SHP77 treated with DMSO at 0.1 percent for 48 hours (cell line): ENCODE results near the gene CA6.
"Not testable (repeated sequence)": the region's sequence is repeated elsewhere in the genome, so short reads cannot be mapped to it uniquely, and the experiment has no call there.

ENCODE experiments used
- DNase-seq: peaks from one replicate; lab custom pipeline; 2025; lab: John Stamatoyannopoulos, UW

CA6 gene

DNA sequence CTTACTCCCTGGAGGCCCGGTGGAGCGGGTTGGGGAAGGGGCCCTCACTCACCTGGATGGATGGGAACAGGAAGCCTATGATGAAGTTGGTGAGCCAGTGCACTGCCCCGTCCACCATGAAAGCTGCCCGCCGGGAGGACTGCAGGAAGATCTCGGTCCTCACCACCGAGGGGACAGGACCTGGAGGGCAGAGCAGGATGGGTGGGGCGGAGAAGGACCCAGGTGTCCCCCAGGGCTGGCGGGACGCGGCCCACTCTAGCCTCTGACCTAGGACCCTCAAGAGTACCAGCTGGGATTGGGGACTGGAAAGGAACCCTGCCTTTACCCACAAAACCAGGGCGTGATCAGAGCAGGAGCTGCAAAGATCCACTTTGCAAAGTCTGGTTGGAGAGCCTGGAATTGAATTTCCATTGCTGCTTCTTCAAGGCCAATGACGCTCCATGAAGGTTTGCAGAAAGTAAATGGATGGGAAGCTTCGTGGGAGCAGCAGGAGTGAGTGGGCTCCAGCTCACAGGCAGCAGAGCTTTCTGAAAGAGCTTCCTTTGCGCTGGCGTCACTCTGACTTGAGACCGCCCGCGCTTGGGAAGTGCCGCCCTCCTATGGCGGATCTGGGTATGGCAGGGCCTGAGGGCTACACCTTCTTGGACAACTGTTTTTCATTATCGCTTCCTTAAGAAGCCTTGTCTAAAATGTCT lies 59.2 kb downstream of the CA6 start:
- no peak for DNase-seq

DNA sequence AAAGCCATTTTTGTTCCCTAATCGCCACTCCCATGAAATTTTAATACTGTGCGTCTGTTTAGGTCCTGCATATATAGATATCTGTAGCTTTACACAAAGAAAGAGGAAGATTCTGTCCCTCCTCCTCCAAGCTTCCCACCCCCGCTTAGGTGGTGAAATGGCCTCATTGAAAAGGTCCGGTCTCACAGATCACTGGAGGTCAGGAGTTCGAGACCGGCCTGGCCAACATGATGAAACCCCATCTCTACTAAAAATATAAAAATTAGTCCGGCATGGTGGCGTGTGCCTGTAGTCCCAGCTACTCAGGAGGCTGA lies 59.7 kb downstream of the CA6 start:
- no peak for DNase-seq

DNA sequence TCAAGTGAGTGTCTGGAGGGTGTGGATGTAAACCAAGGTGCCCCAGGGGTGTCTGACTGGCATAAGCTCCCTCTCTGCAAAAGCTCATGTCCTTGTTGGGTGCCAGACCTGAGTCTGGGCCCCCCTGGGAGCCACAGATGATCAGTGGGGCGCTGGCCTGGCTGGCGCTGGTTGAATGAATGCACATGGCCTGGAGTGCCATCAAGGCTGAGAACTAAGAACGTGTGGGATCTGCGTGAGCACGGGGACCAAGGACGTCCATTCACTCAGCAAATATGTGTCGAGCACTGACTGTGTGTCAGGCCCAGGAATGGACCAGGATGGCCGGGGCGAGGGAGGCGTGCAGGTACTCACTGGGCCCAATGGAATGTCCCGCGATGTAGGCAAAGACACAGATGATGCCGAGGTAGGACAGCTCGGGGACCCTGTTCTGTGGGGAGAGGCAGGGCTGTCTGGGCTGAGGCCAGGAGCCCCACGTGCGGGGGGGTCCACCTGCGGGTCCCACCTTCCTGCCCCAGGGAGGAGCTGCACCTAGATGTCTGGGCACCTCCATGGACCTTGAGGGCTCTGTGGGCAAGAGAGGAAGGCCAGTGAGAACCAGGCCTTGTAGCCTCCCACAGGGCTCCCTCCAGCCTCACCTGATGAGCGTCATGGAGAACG lies 61.4 kb downstream of the CA6 start:
- no peak for DNase-seq

DNA sequence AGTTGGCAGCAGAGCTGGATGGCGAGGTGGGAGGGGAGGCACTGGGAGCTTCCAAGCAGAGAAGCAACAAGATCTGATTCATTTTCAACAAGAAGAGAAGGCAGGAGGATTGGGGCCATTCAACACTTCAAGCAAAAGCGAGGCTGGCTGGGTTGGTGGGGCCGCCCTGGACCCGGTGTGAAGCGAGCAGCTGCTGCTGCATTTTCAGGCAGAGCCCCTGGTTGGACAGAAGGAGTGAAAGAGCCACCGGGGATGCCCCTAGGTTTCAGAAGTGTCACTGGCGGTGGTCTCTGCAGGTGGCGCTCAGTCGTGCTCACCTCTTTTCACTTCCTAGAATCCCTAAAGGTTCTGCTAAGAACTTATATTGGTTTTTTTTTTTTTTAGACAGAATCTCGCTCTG lies 62.6 kb downstream of the CA6 start:
- DNase-seq = no peak

DNA sequence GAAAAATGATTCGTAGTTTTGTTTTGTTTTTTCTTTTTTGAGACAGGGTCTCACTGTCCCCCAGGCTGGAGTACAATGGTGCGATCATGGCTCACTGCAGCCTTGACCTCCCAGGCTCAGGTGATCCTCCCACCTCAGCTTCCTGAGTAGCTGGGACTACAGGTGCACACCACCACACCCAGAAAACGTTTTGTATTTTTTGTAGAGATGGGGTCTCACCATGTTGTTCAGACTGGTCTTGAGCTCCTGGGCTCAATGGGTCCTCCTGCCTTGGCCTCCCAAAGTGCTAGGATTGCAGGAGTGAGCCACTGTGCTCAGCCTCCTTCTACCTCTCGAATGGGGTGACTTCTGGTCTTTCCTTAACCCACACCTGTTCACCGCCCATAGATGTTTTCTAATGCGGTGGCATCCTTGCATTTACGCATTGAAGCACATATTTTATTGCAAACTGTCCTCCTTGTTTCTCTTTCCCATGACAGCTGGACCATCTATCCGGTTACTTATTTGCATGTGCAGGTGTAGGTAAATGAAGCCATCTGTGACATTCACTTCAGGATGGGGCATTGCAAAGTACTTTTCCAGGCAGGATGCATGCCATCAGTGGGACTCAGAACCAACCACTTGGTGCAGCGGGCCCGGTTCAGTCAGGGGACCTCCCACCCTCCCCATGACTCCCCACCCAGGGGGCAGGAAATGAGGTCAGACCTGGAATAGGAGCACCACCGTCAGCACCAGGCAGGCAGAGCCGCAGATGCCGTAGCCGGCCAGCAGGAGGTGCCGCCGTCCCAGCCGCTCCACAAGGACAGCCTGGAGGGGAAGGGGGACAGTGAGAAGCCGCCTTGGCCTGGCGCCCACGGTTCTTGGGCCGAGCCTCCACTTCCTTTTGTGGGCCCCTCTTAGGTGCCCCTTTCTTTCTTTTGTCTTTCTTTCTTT lies 64.0 kb downstream of the CA6 start:
- peak; percentile 41 for DNase-seq

DNA sequence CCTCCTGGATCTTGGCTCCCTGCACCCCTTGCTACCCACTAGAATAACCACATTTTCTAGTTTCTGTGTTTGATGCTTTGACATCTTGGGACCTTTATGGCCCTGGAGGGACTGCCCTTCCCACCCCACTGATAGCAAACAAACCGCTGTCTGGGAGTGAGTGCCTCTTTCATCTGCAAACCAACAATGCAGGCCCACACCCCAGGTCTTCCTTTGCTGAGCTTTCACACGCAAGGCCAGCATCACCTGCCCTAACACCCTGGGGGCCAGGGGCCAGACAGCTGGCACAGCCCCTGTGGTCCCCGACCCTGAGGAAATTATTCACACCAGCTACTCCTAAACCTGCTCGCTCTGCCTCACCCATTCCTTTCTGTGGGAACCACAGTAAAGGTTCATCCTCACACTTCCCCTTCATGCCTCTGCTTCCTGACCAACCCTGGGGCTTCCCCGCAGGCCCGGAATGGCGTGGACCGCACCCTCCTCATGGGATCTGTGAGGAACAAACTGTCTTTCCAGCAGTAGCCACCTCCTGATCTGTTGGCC lies 65.2 kb downstream of the CA6 start:
- no peak for DNase-seq

DNA sequence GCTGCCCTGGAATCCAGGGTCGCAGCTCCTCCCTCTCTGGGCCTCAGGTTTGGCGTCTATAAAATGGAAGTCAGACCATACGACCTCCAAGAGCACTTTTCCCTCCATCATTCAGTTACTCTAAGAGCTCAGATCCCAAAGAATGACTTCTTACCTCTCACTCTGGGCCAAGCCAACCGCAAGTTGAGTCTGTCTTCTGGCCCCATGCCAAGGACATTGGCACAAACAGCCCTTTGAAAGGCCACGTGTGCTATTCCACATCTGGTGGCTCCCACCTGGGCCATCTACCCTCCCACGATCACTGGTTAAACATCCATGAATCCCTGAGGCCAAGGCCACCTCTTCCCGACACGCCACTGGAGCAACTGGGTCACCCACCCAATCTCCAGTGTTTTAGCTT lies 68.2 kb downstream of the CA6 start:
- no peak for DNase-seq

DNA sequence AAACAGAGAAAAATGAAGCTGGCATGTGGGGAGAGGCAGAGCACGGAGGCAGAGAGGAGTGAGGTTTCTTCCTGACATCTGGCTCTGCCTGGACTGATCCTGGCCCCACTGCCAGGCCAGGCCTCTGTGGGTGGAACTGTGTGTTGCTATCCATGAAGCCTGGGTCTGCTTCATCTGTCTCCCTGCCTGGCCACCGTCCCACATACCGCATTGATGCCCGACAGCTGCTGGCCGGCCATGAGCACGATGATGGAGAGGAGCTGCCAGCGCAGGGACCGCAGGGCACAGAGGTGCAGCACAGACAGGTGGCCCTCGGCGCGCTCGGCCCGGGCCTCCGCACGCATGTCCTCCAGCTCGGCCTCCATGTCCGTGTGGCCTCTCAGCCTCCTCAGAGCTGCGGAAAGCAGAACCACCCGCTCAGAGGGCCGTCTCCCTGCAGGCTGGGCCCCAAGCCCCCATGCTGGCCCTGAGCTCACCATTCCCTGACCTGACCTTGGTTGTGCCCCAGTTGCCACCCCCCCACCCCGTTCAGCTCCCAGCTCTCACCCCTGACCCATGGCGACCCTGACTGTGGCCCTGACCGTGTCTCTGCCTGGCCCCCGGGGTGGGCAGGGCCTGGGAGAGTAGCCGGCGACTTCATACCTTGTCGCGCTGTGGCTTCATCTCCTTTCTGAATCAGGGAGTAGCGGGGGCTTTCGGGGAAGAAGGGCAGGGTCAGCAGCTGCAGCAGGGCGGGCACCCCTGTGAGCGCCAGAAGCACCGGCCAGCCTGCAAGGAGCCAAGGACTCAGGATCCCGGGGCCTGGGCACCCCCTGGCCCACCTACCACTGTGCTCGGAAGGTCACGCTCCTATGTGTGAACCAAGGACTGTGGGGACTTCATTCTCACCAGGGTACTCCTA lies 69.1 kb downstream of the CA6 start:
- no peak for DNase-seq

DNA sequence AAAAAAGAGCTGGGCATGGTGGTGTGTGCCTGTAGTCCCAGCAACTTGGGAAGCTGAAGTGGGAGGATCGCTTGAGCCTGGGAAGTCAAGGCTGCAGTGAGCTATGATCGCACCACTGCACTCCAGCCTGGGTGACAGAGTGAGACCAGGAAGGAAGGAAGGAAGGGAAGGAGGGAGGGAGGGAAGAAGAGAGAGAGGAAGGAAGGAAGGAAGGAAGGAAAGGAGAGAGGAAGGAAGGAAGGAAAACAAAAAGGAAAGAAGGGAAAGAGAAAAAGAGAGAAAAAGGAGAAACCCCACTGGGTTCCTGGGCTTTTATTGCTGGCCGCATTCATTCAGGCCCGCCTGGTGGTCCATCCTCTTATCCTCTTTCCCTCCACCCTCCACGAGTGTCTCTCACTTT lies 70.8 kb downstream of the CA6 start:
- no peak for DNase-seq

DNA sequence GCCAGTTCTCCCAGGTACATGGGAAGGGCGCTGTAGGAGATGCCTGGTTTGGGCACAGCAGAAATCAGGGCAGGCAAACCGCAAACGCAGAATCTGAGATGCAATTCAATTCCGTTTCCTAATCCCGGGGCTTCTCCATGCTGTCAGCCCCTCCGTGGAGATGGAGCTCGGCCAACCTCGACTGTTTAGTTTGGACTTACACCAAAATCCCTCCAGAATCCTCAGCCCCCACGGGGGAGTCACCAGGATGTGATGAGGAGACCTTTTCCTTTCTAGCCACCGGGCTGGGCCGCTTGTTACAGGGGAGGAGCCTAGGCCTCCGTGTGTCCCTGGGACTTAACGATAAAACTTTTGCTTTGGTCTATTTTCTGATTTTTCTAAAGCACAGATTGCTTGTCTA lies 72.7 kb downstream of the CA6 start:
- no peak for DNase-seq

DNA sequence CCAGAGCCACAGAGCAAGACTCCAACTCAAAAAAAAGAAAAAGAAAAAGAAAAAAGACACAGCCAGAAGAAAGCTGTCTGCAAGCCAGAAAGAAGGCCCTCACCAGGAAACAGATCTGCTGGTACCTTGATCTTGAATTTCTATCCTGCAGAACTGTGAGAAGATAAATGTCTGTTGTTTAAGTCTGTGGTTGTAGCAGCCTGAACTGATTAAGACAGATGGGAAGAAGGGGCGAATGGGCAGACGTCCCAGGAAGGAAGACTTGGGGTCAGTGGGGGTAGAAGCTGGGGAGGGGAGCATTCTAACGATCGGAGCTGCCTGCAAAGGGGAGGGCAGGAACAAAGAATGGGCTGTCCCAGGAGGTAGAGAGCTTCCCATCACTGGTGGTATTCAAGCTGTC lies 74.2 kb downstream of the CA6 start:
- DNase-seq = no peak

DNA sequence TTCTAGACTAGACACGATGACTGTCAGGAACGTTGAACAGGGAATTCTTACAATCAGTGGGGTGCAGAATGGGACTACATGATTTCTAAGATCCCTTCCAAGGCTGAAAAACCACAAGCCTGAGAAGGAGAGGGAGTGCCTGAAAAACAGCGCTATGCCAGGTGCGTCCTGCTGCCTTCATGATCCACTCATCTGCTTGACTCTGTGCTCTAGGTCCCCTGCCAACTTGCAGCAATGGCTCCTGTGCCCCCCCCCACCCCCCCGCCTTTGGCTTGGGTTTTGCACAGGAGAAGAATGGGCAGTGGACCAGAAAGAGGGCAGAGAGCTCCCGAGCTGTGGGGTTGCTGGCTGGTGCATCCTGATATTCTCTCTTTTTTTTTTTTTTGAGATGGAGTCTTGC lies 74.6 kb downstream of the CA6 start:
- DNase-seq = no peak

DNA sequence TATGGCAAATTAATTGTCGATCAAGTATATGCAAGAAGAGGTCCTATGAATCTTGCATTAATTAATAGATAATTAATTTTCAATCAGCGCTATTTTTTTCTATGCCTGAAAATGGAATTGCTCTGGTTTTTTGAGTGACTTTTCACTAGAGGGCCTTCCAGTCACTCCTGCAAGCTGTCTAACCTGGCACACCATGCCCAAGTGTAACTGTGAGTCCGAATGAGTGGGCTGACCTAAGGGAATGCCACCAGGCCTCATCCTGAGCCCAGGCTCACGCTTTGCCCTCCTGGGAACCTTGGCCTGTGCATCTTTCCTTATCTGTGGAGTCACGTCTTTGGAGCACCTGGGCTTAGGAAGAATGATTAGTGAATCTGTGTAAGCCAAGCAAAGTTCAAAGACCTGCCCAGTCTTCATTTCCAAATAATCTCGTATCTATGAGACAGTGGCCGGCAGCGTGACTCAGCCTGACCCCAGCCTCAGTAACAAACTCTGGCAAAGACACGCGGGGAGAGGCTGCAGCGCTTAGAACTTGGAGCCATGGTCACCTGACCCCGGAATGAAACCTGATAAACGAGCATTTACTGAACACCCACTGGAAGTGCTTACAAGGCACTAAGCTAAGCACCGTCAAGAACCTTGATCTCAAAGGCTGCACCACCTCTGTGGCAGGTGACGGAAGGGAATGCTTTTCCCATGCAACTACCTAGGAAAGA lies 76.5 kb downstream of the CA6 start:
- DNase-seq = not testable (repeated sequence)

DNA sequence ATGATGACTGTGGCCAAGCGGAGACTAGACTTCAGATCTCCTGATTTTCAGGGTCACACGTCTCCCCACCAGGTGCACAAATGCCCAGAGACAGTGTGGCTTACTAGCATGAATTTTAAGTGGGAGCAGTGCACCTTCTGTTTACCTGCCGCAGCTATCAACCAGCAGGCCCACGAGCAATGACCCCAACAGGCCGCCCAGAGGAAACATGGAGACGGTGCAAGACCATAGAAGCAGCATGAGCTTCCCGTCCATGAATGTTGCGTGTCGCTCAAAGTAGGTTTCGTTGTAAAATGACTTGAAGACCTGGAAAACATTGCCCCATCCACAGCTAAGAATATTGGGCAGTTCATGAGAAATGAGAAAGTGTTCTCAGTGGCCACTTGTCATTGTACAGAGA lies 77.1 kb downstream of the CA6 start:
- no peak for DNase-seq
